ENCODE results near the gene ATP5PO. TPM values are rescaled to one million over a fixed set of nuclear protein-coding genes. Genes with fewer than 3 reads are reported as not detected.
"Not testable (repeated sequence)": the region's sequence is repeated elsewhere in the genome, so short reads cannot be mapped to it uniquely, and the experiment has no call there.

ATP5PO gene
- polyA plus RNA-seq, 1 donor (not counting 4 experiments of a cell fraction or from before 2014, with no cell fraction given), result 359 TPM

DNA sequence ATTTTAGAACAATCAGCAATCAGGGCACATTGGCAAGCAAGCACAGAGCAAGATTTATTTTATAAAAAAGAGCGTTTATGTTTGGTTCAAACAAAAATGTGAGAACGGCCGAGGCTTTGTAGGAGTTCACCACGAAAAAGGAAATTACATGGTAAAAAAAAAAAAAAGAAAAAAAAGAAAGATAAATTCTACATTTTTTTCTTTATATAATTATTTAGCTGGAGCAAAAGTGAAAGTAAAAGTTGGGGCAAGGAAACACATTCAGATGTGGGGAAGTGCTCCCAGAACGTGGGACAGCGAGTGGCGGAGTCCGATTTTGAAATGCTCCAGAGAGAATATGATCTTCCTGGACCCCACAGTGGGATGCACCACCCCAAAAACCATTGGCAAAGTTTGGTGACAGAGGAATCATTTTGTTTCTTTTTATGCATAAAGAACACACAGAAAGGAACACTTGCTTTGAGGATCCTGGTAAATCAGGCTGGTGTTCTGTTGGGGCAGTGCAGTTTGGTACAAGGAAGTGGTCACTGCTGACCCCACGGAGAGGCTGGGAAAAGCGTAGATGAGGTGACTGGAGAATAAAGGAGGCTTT, 16.3 kb upstream of the ATP5PO start:
- no peak for DNase-seq (ENCODE audit: low read depth, low spot score)
- H3K9me1 ChIP-seq (ENCODE audit: control insufficient read depth, extremely low read depth, insufficient read depth, low read length), result no peaks in the 10 kb centered on the region
- peaks cover 8% of the 10 kb centered on the region for H3K79me2 ChIP-seq (ENCODE audit: control insufficient read depth, insufficient read depth, low read length)
- dilution Hi-C loops (cut with MboI; ENCODE audit: extremely low pct_ligation_motif_present, low sequenced_read_pairs), result no loop called here
- H3K27me3 ChIP-seq (ENCODE audit: control insufficient read depth, extremely low read depth, insufficient read depth, low read length), result no peaks in the 10 kb centered on the region
- no peaks in the 10 kb centered on the region for H3K36me3 ChIP-seq (ENCODE audit: control insufficient read depth in 2 of 2, extremely low read depth in 1 of 2, insufficient read depth in 2 of 2, low read length in 2 of 2)
- H2AFZ ChIP-seq (ENCODE audit: control insufficient read depth, low read length), result peak overlapping the region; percentile 92
- peak overlapping the region; percentile 39 to 80 (median 75) for H3K4me3 ChIP-seq (ENCODE audit: control insufficient read depth in 2 of 3, extremely low read depth in 1 of 3, insufficient read depth in 2 of 3, low read depth in 1 of 3, low read length in 3 of 3)
- H3K9me3 ChIP-seq (ENCODE audit: control insufficient read depth, low read depth, low read length), result no peaks in the 10 kb centered on the region
- H4K20me1 ChIP-seq (ENCODE audit: control insufficient read depth, extremely low read depth, insufficient read depth, low read length), result no peaks in the 10 kb centered on the region
- H3K4me2 ChIP-seq (ENCODE audit: control insufficient read depth, extremely low read depth, insufficient read depth, low read depth, low read length), result peak overlapping the region; percentile 94
- peak overlapping the region; percentile 84 for H3K9ac ChIP-seq (ENCODE audit: control insufficient read depth, extremely low read depth, insufficient read depth, low read length)
- peak overlapping the region; percentile 86 for H3K27ac ChIP-seq (ENCODE audit: control insufficient read depth, insufficient read depth, low read length)
- H3K4me1 ChIP-seq (ENCODE audit: control insufficient read depth, extremely low read depth, insufficient read depth, low read length), result peaks cover 8% of the 10 kb centered on the region
- FAIRE-seq, result no peak
- TF ChIP-seq, protein P1, sequence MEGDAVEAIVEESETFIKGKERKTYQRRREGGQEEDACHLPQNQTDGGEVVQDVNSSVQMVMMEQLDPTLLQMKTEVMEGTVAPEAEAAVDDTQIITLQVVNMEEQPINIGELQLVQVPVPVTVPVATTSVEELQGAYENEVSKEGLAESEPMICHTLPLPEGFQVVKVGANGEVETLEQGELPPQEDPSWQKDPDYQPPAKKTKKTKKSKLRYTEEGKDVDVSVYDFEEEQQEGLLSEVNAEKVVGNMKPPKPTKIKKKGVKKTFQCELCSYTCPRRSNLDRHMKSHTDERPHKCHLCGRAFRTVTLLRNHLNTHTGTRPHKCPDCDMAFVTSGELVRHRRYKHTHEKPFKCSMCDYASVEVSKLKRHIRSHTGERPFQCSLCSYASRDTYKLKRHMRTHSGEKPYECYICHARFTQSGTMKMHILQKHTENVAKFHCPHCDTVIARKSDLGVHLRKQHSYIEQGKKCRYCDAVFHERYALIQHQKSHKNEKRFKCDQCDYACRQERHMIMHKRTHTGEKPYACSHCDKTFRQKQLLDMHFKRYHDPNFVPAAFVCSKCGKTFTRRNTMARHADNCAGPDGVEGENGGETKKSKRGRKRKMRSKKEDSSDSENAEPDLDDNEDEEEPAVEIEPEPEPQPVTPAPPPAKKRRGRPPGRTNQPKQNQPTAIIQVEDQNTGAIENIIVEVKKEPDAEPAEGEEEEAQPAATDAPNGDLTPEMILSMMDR (optimal IDR thresholded peaks at IDR 0.05 in 1 of 3, IDR thresholded peaks at IDR 0.05 in 1 of 3, conservative IDR thresholded peaks at IDR 0.05 in 1 of 3; ENCODE audit: extremely low read depth in 1 of 3, insufficient read depth in 2 of 3, low read length in 3 of 3), result no peak
- no peak for TF ChIP-seq EZH2 (IDR thresholded peaks at IDR 0.05; ENCODE audit: low read length)

DNA sequence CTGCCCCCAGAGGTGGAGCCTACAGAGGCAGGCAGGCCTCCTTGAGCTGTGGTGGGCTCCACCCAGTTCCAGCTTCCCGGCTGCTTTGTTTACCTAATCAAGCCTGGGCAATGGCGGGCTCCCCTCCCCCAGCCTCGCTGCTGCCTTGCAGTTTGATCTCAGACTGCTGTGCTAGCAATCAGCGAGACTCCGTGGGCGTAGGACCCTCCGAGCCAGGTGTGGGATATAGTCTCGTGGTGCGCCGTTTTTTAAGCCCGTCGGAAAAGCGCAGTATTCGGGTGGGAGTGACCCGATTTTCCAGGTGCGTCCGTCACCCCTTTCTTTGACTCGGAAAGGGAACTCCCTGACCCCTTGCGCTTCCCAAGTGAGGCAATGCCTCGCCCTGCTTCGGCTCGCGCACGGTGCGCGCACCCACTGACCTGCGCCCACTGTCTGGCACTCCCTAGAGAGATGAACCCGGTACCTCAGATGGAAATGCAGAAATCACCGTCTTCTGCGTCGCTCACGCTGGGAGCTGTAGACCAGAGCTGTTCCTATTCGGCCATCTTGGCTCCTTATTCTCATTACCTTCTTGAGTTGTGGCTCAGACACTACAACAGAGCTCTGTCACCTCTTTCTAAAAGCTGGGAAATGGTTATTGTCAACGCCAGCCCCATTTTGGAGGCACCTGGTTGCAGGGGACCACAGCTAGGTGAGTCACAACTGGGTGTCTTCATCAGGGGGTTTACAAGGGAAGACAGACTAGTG, 15.6 kb upstream of the ATP5PO start:
- Histone ChIP-seq H3K4me3 (ENCODE audit: control insufficient read depth in 2 of 3, extremely low read depth in 1 of 3, insufficient read depth in 2 of 3, low read depth in 1 of 3, low read length in 3 of 3) (peak overlapping the region; percentile 39 to 80 (median 75)), H2AFZ (ENCODE audit: control insufficient read depth, low read length) (peak overlapping the region; percentile 75), H3K9ac (ENCODE audit: control insufficient read depth, extremely low read depth, insufficient read depth, low read length) (peak overlapping the region; percentile 84), H3K27ac (ENCODE audit: control insufficient read depth, insufficient read depth, low read length) (peak overlapping the region; percentile 86), H3K4me2 (ENCODE audit: control insufficient read depth, extremely low read depth, insufficient read depth, low read depth, low read length) (peak overlapping the region; percentile 94)
- H3K36me3 ChIP-seq (ENCODE audit: control insufficient read depth in 2 of 2, extremely low read depth in 1 of 2, insufficient read depth in 2 of 2, low read length in 2 of 2); dilution Hi-C loops (cut with MboI; ENCODE audit: extremely low pct_ligation_motif_present, low sequenced_read_pairs); FAIRE-seq; H4K20me1 ChIP-seq (ENCODE audit: control insufficient read depth, extremely low read depth, insufficient read depth, low read length); H3K4me1 ChIP-seq (ENCODE audit: control insufficient read depth, extremely low read depth, insufficient read depth, low read length); H3K9me3 ChIP-seq (ENCODE audit: control insufficient read depth, low read depth, low read length); H3K27me3 ChIP-seq (ENCODE audit: control insufficient read depth, extremely low read depth, insufficient read depth, low read length); H3K9me1 ChIP-seq (ENCODE audit: control insufficient read depth, extremely low read depth, insufficient read depth, low read length); DNase-seq (ENCODE audit: low read depth, low spot score); H3K79me2 ChIP-seq (ENCODE audit: control insufficient read depth, insufficient read depth, low read length): not testable (repeated sequence)

DNA sequence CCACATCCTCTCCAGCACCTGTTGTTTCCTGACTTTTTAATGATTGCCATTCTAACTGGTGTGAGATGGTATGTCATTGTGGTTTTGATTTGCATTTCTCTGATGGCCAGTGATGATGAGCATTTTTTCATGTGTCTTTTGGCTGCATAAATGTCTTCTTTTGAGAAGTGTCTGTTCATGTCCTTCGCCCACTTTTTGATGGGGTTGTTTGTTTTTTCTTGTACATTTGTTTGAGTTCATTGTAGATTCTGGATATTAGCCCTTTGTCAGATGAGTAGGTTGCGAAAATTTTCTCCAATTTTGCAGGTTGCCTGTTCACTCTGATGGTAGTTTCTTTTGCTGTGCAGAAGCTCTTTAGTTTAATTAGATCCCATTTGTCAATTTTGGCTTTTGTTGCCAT, 10.6 kb upstream of the ATP5PO start:
- H3K9ac ChIP-seq (ENCODE audit: control insufficient read depth, extremely low read depth, insufficient read depth, low read length); H3K4me1 ChIP-seq (ENCODE audit: control insufficient read depth, extremely low read depth, insufficient read depth, low read length); H3K27me3 ChIP-seq (ENCODE audit: control insufficient read depth, extremely low read depth, insufficient read depth, low read length); H3K4me3 ChIP-seq (ENCODE audit: control insufficient read depth in 2 of 3, extremely low read depth in 1 of 3, insufficient read depth in 2 of 3, low read depth in 1 of 3, low read length in 3 of 3); H3K4me2 ChIP-seq (ENCODE audit: control insufficient read depth, extremely low read depth, insufficient read depth, low read depth, low read length); H4K20me1 ChIP-seq (ENCODE audit: control insufficient read depth, extremely low read depth, insufficient read depth, low read length); H3K36me3 ChIP-seq (ENCODE audit: control insufficient read depth in 2 of 2, extremely low read depth in 1 of 2, insufficient read depth in 2 of 2, low read length in 2 of 2); H2AFZ ChIP-seq (ENCODE audit: control insufficient read depth, low read length); H3K79me2 ChIP-seq (ENCODE audit: control insufficient read depth, insufficient read depth, low read length); H3K9me3 ChIP-seq (ENCODE audit: control insufficient read depth, low read depth, low read length); dilution Hi-C loops (cut with MboI; ENCODE audit: extremely low pct_ligation_motif_present, low sequenced_read_pairs); DNase-seq (ENCODE audit: low read depth, low spot score); H3K27ac ChIP-seq (ENCODE audit: control insufficient read depth, insufficient read depth, low read length); FAIRE-seq; H3K9me1 ChIP-seq (ENCODE audit: control insufficient read depth, extremely low read depth, insufficient read depth, low read length): not testable (repeated sequence)
